ENCODE data around the gene ICOS. TPM values are rescaled to one million over a fixed set of nuclear protein-coding genes. Genes with fewer than 3 reads are reported as not detected.

Gene ICOS
- total RNA-seq, 4 donors from 2014 or later = 0.14 to 0.59 (median 0.26) TPM; not detected in 1

- TF ChIP-seq POLR2A (IDR thresholded peaks at IDR 0.05) = no peak
- TF ChIP-seq CTCF (IDR thresholded peaks at IDR 0.05) = no peak
- no peak for DNase-seq
- Histone ChIP-seq H3K9me3 (no peaks in the 10 kb centered on the region), H3K27ac (no peak overlapping the region), H3K4me3 (no peak overlapping the region), H3K4me1 (no peaks in the 10 kb centered on the region), H3K36me3 (no peaks in the 10 kb centered on the region), H3K27me3 (no peaks in the 10 kb centered on the region)
- intact Hi-C loops (cut with DNase I; ENCODE audit: low total_unique reads) = no loop called here
These were observed 28.3 kb upstream of the ICOS start for GRCh38 chr2:203908066-203908796.

GRCh38 chr2:203908797-203909185 is 27.8 kb upstream of the ICOS start:
- Histone ChIP-seq H3K9me3 (no peaks in the 10 kb centered on the region), H3K4me3 (no peak overlapping the region), H3K27me3 (no peaks in the 10 kb centered on the region), H3K4me1 (no peaks in the 10 kb centered on the region), H3K36me3 (no peaks in the 10 kb centered on the region), H3K27ac (peak overlapping the region in 1 of 2 donors; percentile 0)
- no peak for DNase-seq
- TF ChIP-seq POLR2A (IDR thresholded peaks at IDR 0.05) (no peak), CTCF (IDR thresholded peaks at IDR 0.05) (no peak)
- intact Hi-C loops (cut with DNase I; ENCODE audit: low total_unique reads) = no loop called here

GRCh38 chr2:203909261-203909967 is 27.1 kb upstream of the ICOS start:
- no peak for DNase-seq
- H3K9me3 ChIP-seq = no peaks in the 10 kb centered on the region
- H3K36me3 ChIP-seq = no peaks in the 10 kb centered on the region
- intact Hi-C loops (cut with DNase I; ENCODE audit: low total_unique reads) = no loop called here
- H3K27ac ChIP-seq = peak overlapping the region in 1 of 2 donors; percentile 0
- no peak overlapping the region for H3K4me3 ChIP-seq
- H3K27me3 ChIP-seq = no peaks in the 10 kb centered on the region
- TF ChIP-seq POLR2A (IDR thresholded peaks at IDR 0.05) = no peak
- TF ChIP-seq CTCF (IDR thresholded peaks at IDR 0.05) = peak; percentile 56 to 80 (median 68)
- no peaks in the 10 kb centered on the region for H3K4me1 ChIP-seq

GRCh38 chr2:203909974-203910373 is 26.6 kb upstream of the ICOS start:
- Histone ChIP-seq H3K36me3 (no peaks in the 10 kb centered on the region), H3K4me3 (no peak overlapping the region), H3K27ac (no peak overlapping the region), H3K4me1 (no peaks in the 10 kb centered on the region), H3K27me3 (no peaks in the 10 kb centered on the region), H3K9me3 (no peaks in the 10 kb centered on the region)
- DNase-seq = no peak
- intact Hi-C loops (cut with DNase I; ENCODE audit: low total_unique reads) = no loop called here
- TF ChIP-seq CTCF (IDR thresholded peaks at IDR 0.05) (no peak), POLR2A (IDR thresholded peaks at IDR 0.05) (no peak)

GRCh38 chr2:203913947-203914346 is 22.6 kb upstream of the ICOS start:
- intact Hi-C loops (cut with DNase I; ENCODE audit: low total_unique reads) = no loop called here
- Histone ChIP-seq H3K27ac (no peak overlapping the region), H3K4me3 (no peak overlapping the region), H3K36me3 (no peaks in the 10 kb centered on the region), H3K9me3 (no peaks in the 10 kb centered on the region), H3K27me3 (no peaks in the 10 kb centered on the region), H3K4me1 (no peaks in the 10 kb centered on the region)
- TF ChIP-seq CTCF (IDR thresholded peaks at IDR 0.05) (no peak), POLR2A (IDR thresholded peaks at IDR 0.05) (no peak)
- no peak for DNase-seq

All from uterus (tissue), 4 donors.